Loucy (cell line): ENCODE results near the gene KCNQ4.

ENCODE experiments used
- H2AFZ ChIP-seq: fragments of 200-600 bp; sonication (generic); 2 replicates; pipeline ENCODE4 v1.6.0; 2016; ENCODE audit warnings: antibody characterized with exemption, mild to moderate bottlenecking, low read length, moderate library complexity
- H3F3A ChIP-seq: fragments of 200-600 bp; 2 replicates; pipeline ENCODE4 v1.6.0; 2016; ENCODE audit warnings: antibody characterized with exemption, low read depth, mild to moderate bottlenecking
- H3K27me3 ChIP-seq: fragments of 200-600 bp; sonication (generic); 2 replicates; pipeline ENCODE4 v1.6.1; 2014; ENCODE audit warnings: low read length, mild to moderate bottlenecking; ENCODE audit not compliant: insufficient read depth, poor library complexity, severe bottlenecking
- H3K36me3 ChIP-seq: fragments of 200-600 bp; sonication (generic); 2 replicates; pipeline ENCODE4 v1.6.1; 2016; ENCODE audit warnings: low read length; ENCODE audit not compliant: insufficient read depth
- H3K4me1 ChIP-seq: fragments of 200-600 bp; sonication (generic); 2 replicates; pipeline ENCODE4 v1.5.1; 2014; ENCODE audit warnings: low read length, mild to moderate bottlenecking; ENCODE audit not compliant: insufficient read depth, poor library complexity, severe bottlenecking
- H3K4me2 ChIP-seq: fragments of 200-600 bp; sonication (generic); 2 replicates; pipeline ENCODE4 v1.6.0; 2014; ENCODE audit warnings: antibody characterized with exemption, low read length, low read depth, mild to moderate bottlenecking; ENCODE audit not compliant: poor library complexity, severe bottlenecking
- H3K4me3 ChIP-seq: fragments of 200-600 bp; sonication (generic); 2 replicates; pipeline ENCODE4 v1.5.1; 2014; ENCODE audit warnings: low read length, mild to moderate bottlenecking, mixed read lengths; ENCODE audit not compliant: poor library complexity, severe bottlenecking
- H3K79me2 ChIP-seq: fragments of 200-600 bp; sonication (generic); 2 replicates; pipeline ENCODE4 v1.6.1; 2014; ENCODE audit warnings: low read length; ENCODE audit not compliant: insufficient read depth
- H3K9ac ChIP-seq: fragments of 200-600 bp; sonication (generic); 2 replicates; pipeline ENCODE4 v1.6.0; 2014; ENCODE audit warnings: mild to moderate bottlenecking, low read depth, low read length, moderate library complexity; ENCODE audit not compliant: poor library complexity, severe bottlenecking
- H3K9me2 ChIP-seq: fragments of 200-600 bp; sonication (generic); replicated peaks from 2 replicates; pipeline ENCODE4 v1.6.1; 2016; ENCODE audit warnings: low read depth, low read length, mixed read lengths
- H3K9me3 ChIP-seq: fragments of 200-600 bp; sonication (generic); 2 replicates; pipeline ENCODE4 v1.6.1; 2014; ENCODE audit warnings: mild to moderate bottlenecking, antibody characterized with exemption, low read length, low read depth; ENCODE audit not compliant: insufficient read depth
- H4K20me1 ChIP-seq: fragments of 200-600 bp; sonication (generic); 2 replicates; pipeline ENCODE4 v1.6.0; 2014; ENCODE audit warnings: antibody characterized with exemption, low read length, mild to moderate bottlenecking; ENCODE audit not compliant: insufficient read depth, poor library complexity, severe bottlenecking
- EZH2phosphoT487 ChIP-seq: fragments of 200-600 bp; IDR thresholded peaks from 2 replicates; pipeline ENCODE4 v1.6.1; 2018; ENCODE audit warnings: antibody characterized with exemption, mild to moderate bottlenecking, moderate library complexity, borderline replicate concordance
- TF ChIP-seq, protein P1 (sequence below): fragments of 200-600 bp; sonication (generic); conservative IDR thresholded peaks from 2 replicates; pipeline ENCODE4 v1.5.1; 2014; ENCODE audit warnings: mild to moderate bottlenecking, antibody characterized with exemption, low read length

KCNQ4 gene

DNA sequence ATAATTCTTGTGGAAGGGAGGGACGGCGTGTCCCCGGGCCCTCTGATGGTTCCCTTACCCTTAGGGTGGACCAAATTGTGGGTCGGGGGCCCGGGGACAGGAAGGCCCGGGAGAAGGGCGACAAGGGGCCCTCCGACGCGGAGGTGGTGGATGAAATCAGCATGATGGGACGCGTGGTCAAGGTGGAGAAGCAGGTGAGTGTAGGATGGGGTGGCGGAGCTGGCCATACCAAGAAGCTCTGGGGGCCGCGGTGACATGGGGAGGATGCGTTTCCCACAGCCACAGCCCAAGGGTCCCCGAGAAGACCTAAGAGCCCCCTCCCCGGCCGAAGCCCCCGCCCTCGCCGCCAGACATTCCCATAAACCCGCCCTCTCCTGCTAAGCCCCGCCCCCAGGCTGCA lies 54.0 kb downstream of the KCNQ4 start:
- no peak overlapping the region for H3K4me3 ChIP-seq
- H3K27me3 ChIP-seq = no peaks in the 10 kb centered on the region

DNA sequence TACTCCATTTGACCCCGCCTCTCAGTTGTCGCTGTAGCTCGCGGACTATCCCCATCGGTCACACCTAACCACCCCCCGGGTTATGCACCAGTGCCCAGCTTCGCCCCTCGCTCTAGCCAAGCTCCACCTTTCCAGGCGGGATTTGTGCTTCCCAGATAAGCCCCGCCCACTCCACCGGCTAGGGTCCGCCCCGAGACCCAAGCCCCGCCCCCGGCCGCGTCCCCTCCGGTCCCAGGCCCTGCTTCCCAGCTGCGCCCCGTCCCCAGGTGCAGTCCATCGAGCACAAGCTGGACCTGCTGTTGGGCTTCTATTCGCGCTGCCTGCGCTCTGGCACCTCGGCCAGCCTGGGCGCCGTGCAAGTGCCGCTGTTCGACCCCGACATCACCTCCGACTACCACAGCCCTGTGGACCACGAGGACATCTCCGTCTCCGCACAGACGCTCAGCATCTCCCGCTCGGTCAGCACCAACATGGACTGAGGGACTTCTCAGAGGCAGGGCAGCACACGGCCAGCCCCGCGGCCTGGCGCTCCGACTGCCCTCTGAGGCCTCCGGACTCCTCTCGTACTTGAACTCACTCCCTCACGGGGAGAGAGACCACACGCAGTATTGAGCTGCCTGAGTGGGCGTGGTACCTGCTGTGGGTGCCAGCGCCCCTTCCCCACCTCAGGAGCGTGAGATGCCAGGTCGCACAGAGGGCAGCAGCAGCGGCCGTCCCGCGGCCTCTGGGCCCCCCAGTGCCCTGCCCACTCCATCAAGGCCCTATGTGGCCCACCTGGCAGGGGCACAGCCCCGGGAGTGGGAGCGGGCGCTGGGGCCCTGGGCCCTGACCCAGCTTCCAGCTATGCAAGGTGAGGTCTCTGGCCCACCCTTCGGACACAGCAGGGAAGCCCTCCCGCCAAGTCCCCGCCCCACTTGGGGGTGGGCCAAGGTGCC lies 54.7 kb downstream of the KCNQ4 start:
- no peaks in the 10 kb centered on the region for H3K9me2 ChIP-seq
- no peaks in the 10 kb centered on the region for H3K9me3 ChIP-seq
- no peaks in the 10 kb centered on the region for H3K36me3 ChIP-seq
- H3K79me2 ChIP-seq = no peaks in the 10 kb centered on the region
- no peaks in the 10 kb centered on the region for H3K27me3 ChIP-seq
- no peak overlapping the region for H2AFZ ChIP-seq
- H3K4me3 ChIP-seq = no peak overlapping the region
- TF ChIP-seq, protein P1, sequence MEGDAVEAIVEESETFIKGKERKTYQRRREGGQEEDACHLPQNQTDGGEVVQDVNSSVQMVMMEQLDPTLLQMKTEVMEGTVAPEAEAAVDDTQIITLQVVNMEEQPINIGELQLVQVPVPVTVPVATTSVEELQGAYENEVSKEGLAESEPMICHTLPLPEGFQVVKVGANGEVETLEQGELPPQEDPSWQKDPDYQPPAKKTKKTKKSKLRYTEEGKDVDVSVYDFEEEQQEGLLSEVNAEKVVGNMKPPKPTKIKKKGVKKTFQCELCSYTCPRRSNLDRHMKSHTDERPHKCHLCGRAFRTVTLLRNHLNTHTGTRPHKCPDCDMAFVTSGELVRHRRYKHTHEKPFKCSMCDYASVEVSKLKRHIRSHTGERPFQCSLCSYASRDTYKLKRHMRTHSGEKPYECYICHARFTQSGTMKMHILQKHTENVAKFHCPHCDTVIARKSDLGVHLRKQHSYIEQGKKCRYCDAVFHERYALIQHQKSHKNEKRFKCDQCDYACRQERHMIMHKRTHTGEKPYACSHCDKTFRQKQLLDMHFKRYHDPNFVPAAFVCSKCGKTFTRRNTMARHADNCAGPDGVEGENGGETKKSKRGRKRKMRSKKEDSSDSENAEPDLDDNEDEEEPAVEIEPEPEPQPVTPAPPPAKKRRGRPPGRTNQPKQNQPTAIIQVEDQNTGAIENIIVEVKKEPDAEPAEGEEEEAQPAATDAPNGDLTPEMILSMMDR = no peak
- TF ChIP-seq EZH2phosphoT487 = no peak
- H3K4me1 ChIP-seq = peaks cover 8% of the 10 kb centered on the region
- H3K4me2 ChIP-seq = no peak overlapping the region
- no peaks in the 10 kb centered on the region for H3F3A ChIP-seq
- no peaks in the 10 kb centered on the region for H4K20me1 ChIP-seq
- no peak overlapping the region for H3K9ac ChIP-seq

More for the DNA sequence above, 54.0 kb downstream of the KCNQ4 start:
- H3K4me2 ChIP-seq = no peak overlapping the region
- TF ChIP-seq EZH2phosphoT487 = no peak
- TF ChIP-seq, protein P1 = no peak
- H3K79me2 ChIP-seq = no peaks in the 10 kb centered on the region
- no peak overlapping the region for H3K9ac ChIP-seq
- peaks cover 8% of the 10 kb centered on the region for H3K4me1 ChIP-seq
- H3K9me2 ChIP-seq = no peaks in the 10 kb centered on the region
- H3K9me3 ChIP-seq = no peaks in the 10 kb centered on the region
- no peak overlapping the region for H2AFZ ChIP-seq
- H3F3A ChIP-seq = no peaks in the 10 kb centered on the region
- no peaks in the 10 kb centered on the region for H3K36me3 ChIP-seq
- no peaks in the 10 kb centered on the region for H4K20me1 ChIP-seq

DNA sequence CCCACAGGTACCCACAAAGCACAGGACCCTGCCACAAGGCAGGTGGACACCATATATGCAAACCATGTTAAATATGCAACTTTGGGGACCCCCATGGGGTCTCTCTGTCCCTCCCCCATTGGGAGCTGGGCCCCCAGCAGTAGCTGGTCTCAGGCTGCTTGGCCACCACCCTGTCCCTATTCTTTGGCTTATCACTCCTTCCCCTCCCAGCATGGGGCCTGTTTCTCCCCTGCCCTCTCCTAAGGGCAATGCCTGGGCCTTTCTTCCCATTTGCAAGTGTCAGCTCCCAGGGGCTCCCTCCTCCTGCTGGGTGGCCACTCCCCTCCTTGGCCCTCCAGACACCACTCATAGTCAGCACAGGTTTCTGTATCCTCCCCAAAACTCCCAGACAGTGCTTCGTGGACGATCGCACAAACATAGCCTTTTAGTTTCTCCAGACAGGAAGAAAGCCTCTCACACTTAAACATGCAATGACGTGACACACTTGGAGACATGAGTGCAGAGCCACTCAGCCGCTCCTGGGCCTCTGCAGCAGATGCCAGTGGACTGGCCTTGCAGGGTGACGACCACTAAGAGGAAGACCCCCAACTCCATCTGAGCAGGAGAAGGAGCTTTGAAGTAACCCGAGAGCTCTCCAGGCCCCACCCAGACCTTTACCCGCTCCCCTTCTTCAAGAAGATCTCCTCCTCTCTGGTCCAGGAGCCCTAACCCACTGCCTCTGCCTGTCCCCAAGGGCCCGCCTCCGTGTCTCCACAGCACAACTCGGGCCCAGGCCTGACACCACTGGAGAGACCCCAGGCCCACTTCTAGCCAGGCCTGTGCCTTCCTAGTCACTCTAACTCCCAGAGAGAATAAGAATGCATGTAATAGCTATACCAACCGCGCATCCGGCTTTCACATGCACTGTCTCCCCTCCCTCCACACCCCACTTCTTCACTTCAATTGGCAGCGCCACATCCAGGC lies 55.7 kb downstream of the KCNQ4 start:
- H3K4me2 ChIP-seq = no peak overlapping the region
- no peaks in the 10 kb centered on the region for H3K79me2 ChIP-seq
- no peak overlapping the region for H3K4me3 ChIP-seq
- H2AFZ ChIP-seq = no peak overlapping the region
- H3K9me3 ChIP-seq = no peaks in the 10 kb centered on the region
- no peak overlapping the region for H3K9ac ChIP-seq
- H3K9me2 ChIP-seq = no peaks in the 10 kb centered on the region
- peaks cover 8% of the 10 kb centered on the region for H3K4me1 ChIP-seq
- H3K36me3 ChIP-seq = no peaks in the 10 kb centered on the region
- H4K20me1 ChIP-seq = no peaks in the 10 kb centered on the region
- H3F3A ChIP-seq = no peaks in the 10 kb centered on the region
- H3K27me3 ChIP-seq = no peaks in the 10 kb centered on the region
- no peak for TF ChIP-seq EZH2phosphoT487
- TF ChIP-seq, protein P1 = no peak
